Endothelial cell (in vitro differentiated cells): ENCODE data around the gene MACIR. TPM values are rescaled to one million over a fixed set of nuclear protein-coding genes. Genes with fewer than 3 reads are reported as not detected.

Experiments
- DNase-seq: peaks from one replicate; pipeline ENCODE4 v3.0.0; 2021; ENCODE audit warnings: low spot score
- H3K27ac Mint-ChIP-seq: one replicate; pipeline ENCODE4 v1.8.0; 2021; ENCODE audit warnings: mixed read lengths, inconsistent platforms; ENCODE audit not compliant: unreplicated experiment
- H3K27me3 Mint-ChIP-seq: one replicate; pipeline ENCODE4 v1.8.0; 2021; ENCODE audit warnings: mild to moderate bottlenecking, moderate library complexity, mixed read lengths, inconsistent platforms; ENCODE audit not compliant: unreplicated experiment
- H3K36me3 Mint-ChIP-seq: one replicate; pipeline ENCODE4 v1.8.0; 2021; ENCODE audit warnings: mild to moderate bottlenecking, low read depth, mixed read lengths, inconsistent platforms; ENCODE audit not compliant: unreplicated experiment
- H3K4me1 Mint-ChIP-seq: one replicate; pipeline ENCODE4 v1.8.0; 2021; ENCODE audit warnings: mild to moderate bottlenecking, mixed read lengths, inconsistent platforms; ENCODE audit not compliant: unreplicated experiment
- H3K4me3 Mint-ChIP-seq: one replicate; pipeline ENCODE4 v1.8.0; 2021; ENCODE audit warnings: mild to moderate bottlenecking, mixed read lengths, inconsistent platforms; ENCODE audit not compliant: unreplicated experiment
- H3K9me3 Mint-ChIP-seq: one replicate; pipeline ENCODE4 v1.8.0; 2021; ENCODE audit warnings: mixed read lengths, inconsistent platforms; ENCODE audit not compliant: unreplicated experiment
- total RNA-seq: library from RNA; stranded (reverse); fragmentation: NEBNext Ultra II Directional; extraction: Animal tissue kit (Norgen Biotek cat#: 25700); gene quantifications from one replicate; pipeline ENCODE4 v1.2.1, GENCODE V29; 2021; ENCODE audit not compliant: unreplicated experiment
- TF ChIP-seq, protein P1 (sequence below): fragments of 200-600 bp; sonication (generic); IDR thresholded peaks from one replicate; pipeline ENCODE4 v1.5.0; 2021; ENCODE audit warnings: antibody characterized with exemption; ENCODE audit not compliant: unreplicated experiment

MACIR gene
- total RNA-seq, 1 donor from 2014 or later, result 9.2 TPM

GRCh38 chr5:103313056-103313455 lies 54.5 kb downstream of the MACIR start:
- Mint-ChIP-seq H3K36me3 (no peaks in the 10 kb centered on the region), H3K9me3 (no peaks in the 10 kb centered on the region), H3K27ac (no peak overlapping the region), H3K27me3 (no peaks in the 10 kb centered on the region), H3K4me1 (no peaks in the 10 kb centered on the region), H3K4me3 (no peak overlapping the region)
- no peak for DNase-seq
- TF ChIP-seq, protein P1, sequence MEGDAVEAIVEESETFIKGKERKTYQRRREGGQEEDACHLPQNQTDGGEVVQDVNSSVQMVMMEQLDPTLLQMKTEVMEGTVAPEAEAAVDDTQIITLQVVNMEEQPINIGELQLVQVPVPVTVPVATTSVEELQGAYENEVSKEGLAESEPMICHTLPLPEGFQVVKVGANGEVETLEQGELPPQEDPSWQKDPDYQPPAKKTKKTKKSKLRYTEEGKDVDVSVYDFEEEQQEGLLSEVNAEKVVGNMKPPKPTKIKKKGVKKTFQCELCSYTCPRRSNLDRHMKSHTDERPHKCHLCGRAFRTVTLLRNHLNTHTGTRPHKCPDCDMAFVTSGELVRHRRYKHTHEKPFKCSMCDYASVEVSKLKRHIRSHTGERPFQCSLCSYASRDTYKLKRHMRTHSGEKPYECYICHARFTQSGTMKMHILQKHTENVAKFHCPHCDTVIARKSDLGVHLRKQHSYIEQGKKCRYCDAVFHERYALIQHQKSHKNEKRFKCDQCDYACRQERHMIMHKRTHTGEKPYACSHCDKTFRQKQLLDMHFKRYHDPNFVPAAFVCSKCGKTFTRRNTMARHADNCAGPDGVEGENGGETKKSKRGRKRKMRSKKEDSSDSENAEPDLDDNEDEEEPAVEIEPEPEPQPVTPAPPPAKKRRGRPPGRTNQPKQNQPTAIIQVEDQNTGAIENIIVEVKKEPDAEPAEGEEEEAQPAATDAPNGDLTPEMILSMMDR, result no peak

DNA sequence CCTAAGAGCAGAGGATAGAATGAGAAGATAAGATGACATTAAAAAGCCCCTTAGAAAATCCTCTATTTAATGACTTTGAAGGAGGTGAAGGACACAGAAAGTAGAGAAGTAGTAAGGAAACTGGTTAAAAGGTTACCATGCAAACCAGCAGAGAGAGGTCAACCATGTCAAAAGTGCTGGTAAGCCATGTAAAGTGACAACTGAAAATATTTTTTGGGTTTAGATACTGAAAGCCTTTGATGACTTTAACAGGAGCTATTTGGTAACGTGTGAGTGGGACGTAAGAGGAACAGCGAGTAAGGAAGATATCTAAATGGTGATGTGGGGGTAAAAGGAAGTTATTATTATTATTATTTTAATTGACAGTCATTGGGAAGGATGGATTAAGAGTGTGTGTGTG lies 56.9 kb downstream of the MACIR start:
- no peaks in the 10 kb centered on the region for H3K4me1 Mint-ChIP-seq
- DNase-seq, result no peak
- no peaks in the 10 kb centered on the region for H3K9me3 Mint-ChIP-seq
- H3K27ac Mint-ChIP-seq, result no peak overlapping the region
- no peak overlapping the region for H3K4me3 Mint-ChIP-seq
- TF ChIP-seq, protein P1, result no peak
- H3K27me3 Mint-ChIP-seq, result no peaks in the 10 kb centered on the region
- no peaks in the 10 kb centered on the region for H3K36me3 Mint-ChIP-seq

DNA sequence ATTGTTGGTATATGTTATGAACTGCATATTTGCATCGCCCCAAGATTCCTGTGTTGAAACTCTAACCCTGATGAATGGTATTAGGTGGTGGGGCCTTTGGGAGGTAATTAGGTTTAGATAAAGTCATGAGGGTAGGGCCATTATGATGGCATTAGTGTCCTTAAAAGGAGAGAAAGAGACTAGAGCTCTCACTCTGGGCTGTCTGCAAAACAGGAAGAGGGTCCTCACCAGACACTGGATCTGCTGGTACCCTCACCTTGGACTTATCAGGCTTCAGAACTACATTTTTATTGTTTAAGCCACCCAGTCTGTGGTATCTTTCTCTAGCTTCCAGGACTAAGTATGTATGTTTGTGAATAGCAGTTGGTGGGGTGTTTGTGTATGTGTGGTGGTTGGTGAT lies 68.9 kb downstream of the MACIR start:
- Mint-ChIP-seq H3K27me3 (peaks cover 3% of the 10 kb centered on the region), H3K9me3 (no peaks in the 10 kb centered on the region), H3K4me3 (no peak overlapping the region), H3K36me3 (no peaks in the 10 kb centered on the region), H3K27ac (no peak overlapping the region), H3K4me1 (no peaks in the 10 kb centered on the region)
- TF ChIP-seq, protein P1, result no peak
- no peak for DNase-seq

DNA sequence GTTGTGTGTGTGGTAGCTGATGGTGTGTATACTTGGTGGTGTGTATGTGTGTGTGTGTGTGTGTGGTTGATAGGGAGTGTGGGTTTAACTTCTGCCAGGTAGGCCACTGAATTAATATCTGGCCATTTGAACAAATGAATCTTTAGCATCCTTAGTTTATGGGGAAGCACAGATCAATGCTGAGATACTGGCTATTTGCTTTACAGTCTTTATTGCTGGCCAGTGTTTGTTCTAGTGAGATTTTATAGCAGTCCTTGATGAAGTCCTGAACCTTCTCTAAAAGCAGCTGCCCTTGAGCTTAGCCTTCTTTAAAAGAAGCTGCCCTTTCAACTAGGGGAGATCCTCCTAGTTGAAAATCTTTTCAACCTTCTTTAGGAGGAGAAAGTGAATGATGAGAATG lies 69.3 kb downstream of the MACIR start:
- DNase-seq, result no peak
- peaks cover 3% of the 10 kb centered on the region for H3K27me3 Mint-ChIP-seq
- no peaks in the 10 kb centered on the region for H3K4me1 Mint-ChIP-seq
- H3K9me3 Mint-ChIP-seq, result no peaks in the 10 kb centered on the region
- H3K36me3 Mint-ChIP-seq, result no peaks in the 10 kb centered on the region
- TF ChIP-seq, protein P1, result no peak
- no peak overlapping the region for H3K27ac Mint-ChIP-seq
- no peak overlapping the region for H3K4me3 Mint-ChIP-seq

Other genes with a start within 250 kb of the MACIR start
- 3.7 TPM for gene GIN1, start 138.6 kb upstream of the MACIR start, total RNA-seq
- gene PPIP5K2, start 138.5 kb upstream of the MACIR start, total RNA-seq, result 66.3 TPM